ENCODE data around the gene GPR162. TPM values are rescaled to one million over a fixed set of nuclear protein-coding genes. Genes with fewer than 3 reads are reported as not detected.

GPR162 gene
- total RNA-seq, 1 experiment from 2014 or later: not detected

GRCh38 chr12:6777386-6777785 lies 44.2 kb upstream of the GPR162 start:
- Mint-ChIP-seq H3K9me3 (ENCODE audit: unreplicated experiment) (no peaks in the 10 kb centered on the region), H3K27me3 (ENCODE audit: insufficient read depth, unreplicated experiment) (no peaks in the 10 kb centered on the region), H3K36me3 (ENCODE audit: insufficient read depth, unreplicated experiment) (no peaks in the 10 kb centered on the region), H3K27ac (ENCODE audit: low read depth, unreplicated experiment) (no peak overlapping the region), H3K4me3 (ENCODE audit: unreplicated experiment) (no peak overlapping the region), H3K4me1 (ENCODE audit: insufficient read depth, unreplicated experiment) (peaks cover 10% of the 10 kb centered on the region)
- BruUV-seq (replicated peaks): no TSS peak
- intact Hi-C loops (cut with micrococcal nuclease): loop anchor here (5.0 kb wide), 1 partner anchor 210 kb away; the partner anchor contains the start of gene NOP2
- DNase-seq (ENCODE audit: unreplicated experiment): no peak
- TF ChIP-seq CTCF (IDR thresholded peaks at IDR 0.05; ENCODE audit: unreplicated experiment): no peak
- ChIA-PET POLR2A (interaction anchor here (0.7 to 1.8 kb wide), 3 partner anchors 9 to 164 kb away, joined by 3 to 10 read pairs (median 3); partner anchors contain the start of gene MLF2), CTCF (interaction anchor here (0.6 to 7.4 kb wide), 10 partner anchors 11 to 271 kb away, joined by 3 to 110 read pairs (median 8); partner anchors contain the start of genes MLF2, PTMS and SPSB2)

DNA sequence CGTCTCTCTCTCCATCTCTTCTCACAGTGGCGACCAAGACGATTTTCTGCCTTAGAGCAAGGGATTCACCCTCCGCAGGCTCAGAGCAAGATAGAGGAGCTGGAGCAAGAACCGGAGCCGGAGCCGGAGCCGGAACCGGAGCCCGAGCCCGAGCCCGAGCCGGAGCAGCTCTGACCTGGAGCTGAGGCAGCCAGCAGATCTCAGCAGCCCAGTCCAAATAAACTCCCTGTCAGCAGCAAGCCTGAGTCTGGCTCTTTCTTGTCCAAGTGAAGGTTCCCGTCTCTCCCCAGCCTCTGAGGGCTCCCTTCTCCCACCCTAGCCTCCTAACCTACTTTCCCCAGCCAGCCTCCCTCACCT lies 43.4 kb upstream of the GPR162 start:
- CTCF ChIA-PET: interaction anchor here (0.6 to 7.4 kb wide), 25 partner anchors 11 to 1249 kb away, joined by 3 to 110 read pairs (median 4); partner anchors contain the start of genes MLF2 and PTMS
- no peaks in the 10 kb centered on the region for H3K36me3 Mint-ChIP-seq (ENCODE audit: insufficient read depth, unreplicated experiment)
- intact Hi-C loops (cut with micrococcal nuclease): loop anchor here (5.0 kb wide), 1 partner anchor 211 kb away; the partner anchor contains the start of gene NOP2
- BruUV-seq (replicated peaks): no TSS peak
- H3K27ac Mint-ChIP-seq (ENCODE audit: low read depth, unreplicated experiment): no peak overlapping the region
- POLR2A ChIA-PET: interaction anchor here (1.0 to 1.8 kb wide), 2 partner anchors 24 to 25 kb away, joined by 5 to 10 read pairs; partner anchors contain the start of gene MLF2
- DNase-seq (ENCODE audit: unreplicated experiment): no peak
- H3K27me3 Mint-ChIP-seq (ENCODE audit: insufficient read depth, unreplicated experiment): no peaks in the 10 kb centered on the region
- no peak overlapping the region for H3K4me3 Mint-ChIP-seq (ENCODE audit: unreplicated experiment)
- H3K4me1 Mint-ChIP-seq (ENCODE audit: insufficient read depth, unreplicated experiment): peaks cover 10% of the 10 kb centered on the region
- no peak for TF ChIP-seq CTCF (IDR thresholded peaks at IDR 0.05; ENCODE audit: unreplicated experiment)
- no peaks in the 10 kb centered on the region for H3K9me3 Mint-ChIP-seq (ENCODE audit: unreplicated experiment)

DNA sequence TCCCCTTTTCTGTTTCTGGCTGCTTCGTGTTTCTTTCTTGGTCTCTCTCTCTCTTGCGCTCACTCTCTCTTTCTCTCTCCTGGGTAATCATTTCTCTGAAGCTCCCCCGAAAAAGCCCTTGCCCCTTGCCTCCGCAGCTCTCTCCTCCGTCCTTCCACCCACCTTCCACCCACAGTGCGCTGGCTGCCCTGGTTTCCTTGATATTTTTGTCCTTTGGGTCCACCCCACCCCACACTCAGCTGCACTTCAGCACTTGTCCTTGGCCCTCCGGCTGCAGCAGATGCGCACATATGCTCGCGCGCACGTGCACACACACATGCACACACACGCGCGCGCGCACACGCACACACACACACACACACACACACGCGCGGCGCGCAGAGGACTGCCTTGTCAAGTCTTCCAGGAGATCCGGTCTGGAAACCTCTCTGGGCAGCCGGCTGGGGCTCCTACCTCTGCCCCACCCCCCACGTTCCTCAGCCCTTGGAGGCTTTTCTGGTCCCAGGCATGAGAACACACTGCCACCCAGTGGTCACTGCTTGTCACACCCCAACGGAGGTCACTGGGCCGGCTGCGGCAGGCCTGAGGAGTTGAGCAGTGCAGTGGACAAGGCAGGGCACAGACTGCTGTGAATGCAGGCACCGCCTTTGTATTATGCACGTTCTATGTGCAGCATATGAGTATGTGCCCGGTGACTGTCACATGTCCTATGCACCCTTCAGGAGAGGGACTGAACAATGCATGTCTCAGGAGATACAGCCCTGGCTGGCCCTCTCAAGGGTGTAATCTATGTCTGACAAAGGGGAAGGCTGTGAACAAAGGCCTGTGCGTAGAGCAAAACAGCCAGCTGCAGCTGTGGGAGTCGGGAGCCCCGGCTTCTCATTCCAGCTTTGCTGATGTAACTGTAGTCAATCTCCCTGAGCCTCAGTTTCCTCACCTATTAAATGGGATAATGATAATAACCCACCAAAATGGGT lies 42.8 kb upstream of the GPR162 start:
- H3K27me3 Mint-ChIP-seq (ENCODE audit: insufficient read depth, unreplicated experiment): no peaks in the 10 kb centered on the region
- no peak overlapping the region for H3K27ac Mint-ChIP-seq (ENCODE audit: low read depth, unreplicated experiment)
- H3K36me3 Mint-ChIP-seq (ENCODE audit: insufficient read depth, unreplicated experiment): no peaks in the 10 kb centered on the region
- H3K4me1 Mint-ChIP-seq (ENCODE audit: insufficient read depth, unreplicated experiment): peaks cover 10% of the 10 kb centered on the region
- H3K9me3 Mint-ChIP-seq (ENCODE audit: unreplicated experiment): no peaks in the 10 kb centered on the region
- POLR2A ChIA-PET: interaction anchor here (1.0 to 1.8 kb wide), 3 partner anchors 25 to 55 kb away, joined by 5 to 10 read pairs (median 5); partner anchors contain the start of genes COPS7A and MLF2
- TF ChIP-seq CTCF (IDR thresholded peaks at IDR 0.05; ENCODE audit: unreplicated experiment): peak; percentile 94
- DNase-seq (ENCODE audit: unreplicated experiment): peak; percentile 94
- peak overlapping the region; percentile 65 for H3K4me3 Mint-ChIP-seq (ENCODE audit: unreplicated experiment)
- intact Hi-C loops (cut with micrococcal nuclease): loop anchor here (1.0 to 5.0 kb wide), 5 partner anchors 12 to 212 kb away; partner anchors contain the start of genes MLF2 and NOP2
- CTCF ChIA-PET: interaction anchor here (0.6 to 7.4 kb wide), 29 partner anchors 9 to 1248 kb away, joined by 3 to 110 read pairs (median 4); partner anchors contain the start of genes MLF2 and PTMS
- BruUV-seq (replicated peaks): no TSS peak
